ENCODE results near the gene CABP1.

The CABP1 gene

GRCh38 chr12:120662879-120663278, 22.5 kb downstream of the CABP1 start:
- TF ChIP-seq EZH2phosphoT487 (IDR thresholded peaks at IDR 0.05; ENCODE audit: borderline replicate concordance) (no peak), CTCF (conservative IDR thresholded peaks at IDR 0.05; ENCODE audit: low read length) (no peak)
- Histone ChIP-seq H2AFZ (ENCODE audit: low read length) (no peak overlapping the region), H3K27me3 (ENCODE audit: insufficient read depth, low read length, poor library complexity, severe bottlenecking) (no peaks in the 10 kb centered on the region)

GRCh38 chr12:120663741-120664140, 23.3 kb downstream of the CABP1 start:
- TF ChIP-seq CTCF (conservative IDR thresholded peaks at IDR 0.05; ENCODE audit: low read length) (no peak), EZH2phosphoT487 (IDR thresholded peaks at IDR 0.05; ENCODE audit: borderline replicate concordance) (no peak)
- no peak overlapping the region for H2AFZ ChIP-seq (ENCODE audit: low read length)
- H3K9ac ChIP-seq (ENCODE audit: low read depth, low read length, poor library complexity, severe bottlenecking) = no peak overlapping the region
- no peak overlapping the region for H3K4me3 ChIP-seq (ENCODE audit: low read length, poor library complexity, severe bottlenecking)
- no peaks in the 10 kb centered on the region for H3K36me3 ChIP-seq (ENCODE audit: insufficient read depth, low read length)
- H3K4me1 ChIP-seq (ENCODE audit: insufficient read depth, low read length, poor library complexity, severe bottlenecking) = no peaks in the 10 kb centered on the region
- no peaks in the 10 kb centered on the region for H4K20me1 ChIP-seq (ENCODE audit: insufficient read depth, low read length, poor library complexity, severe bottlenecking)
- no peaks in the 10 kb centered on the region for H3F3A ChIP-seq (ENCODE audit: low read depth)
- no peak overlapping the region for H3K4me2 ChIP-seq (ENCODE audit: low read depth, low read length, poor library complexity, severe bottlenecking)
- H3K79me2 ChIP-seq (ENCODE audit: insufficient read depth, low read length) = no peaks in the 10 kb centered on the region
- no peaks in the 10 kb centered on the region for H3K9me3 ChIP-seq (ENCODE audit: insufficient read depth, low read depth, low read length)
- H3K27me3 ChIP-seq (ENCODE audit: insufficient read depth, low read length, poor library complexity, severe bottlenecking) = no peaks in the 10 kb centered on the region
- H3K9me2 ChIP-seq (replicated peaks; ENCODE audit: low read depth, low read length) = no peaks in the 10 kb centered on the region

More at GRCh38 chr12:120662879-120663278, 22.5 kb downstream of the CABP1 start:
- no peak overlapping the region for H3K9ac ChIP-seq (ENCODE audit: low read depth, low read length, poor library complexity, severe bottlenecking)
- no peaks in the 10 kb centered on the region for H3F3A ChIP-seq (ENCODE audit: low read depth)
- no peaks in the 10 kb centered on the region for H3K4me1 ChIP-seq (ENCODE audit: insufficient read depth, low read length, poor library complexity, severe bottlenecking)
- no peak overlapping the region for H3K4me3 ChIP-seq (ENCODE audit: low read length, poor library complexity, severe bottlenecking)
- H4K20me1 ChIP-seq (ENCODE audit: insufficient read depth, low read length, poor library complexity, severe bottlenecking) = no peaks in the 10 kb centered on the region
- H3K9me3 ChIP-seq (ENCODE audit: insufficient read depth, low read depth, low read length) = no peaks in the 10 kb centered on the region
- H3K36me3 ChIP-seq (ENCODE audit: insufficient read depth, low read length) = no peaks in the 10 kb centered on the region
- no peaks in the 10 kb centered on the region for H3K9me2 ChIP-seq (replicated peaks; ENCODE audit: low read depth, low read length)
- no peak overlapping the region for H3K4me2 ChIP-seq (ENCODE audit: low read depth, low read length, poor library complexity, severe bottlenecking)
- H3K79me2 ChIP-seq (ENCODE audit: insufficient read depth, low read length) = no peaks in the 10 kb centered on the region

- H2AFZ ChIP-seq (ENCODE audit: low read length) = no peak overlapping the region
- no peaks in the 10 kb centered on the region for H3K9me3 ChIP-seq (ENCODE audit: insufficient read depth, low read depth, low read length)
- TF ChIP-seq EZH2phosphoT487 (IDR thresholded peaks at IDR 0.05; ENCODE audit: borderline replicate concordance) (no peak), CTCF (conservative IDR thresholded peaks at IDR 0.05; ENCODE audit: low read length) (no peak)
- no peaks in the 10 kb centered on the region for H3K79me2 ChIP-seq (ENCODE audit: insufficient read depth, low read length)
- H3K9me2 ChIP-seq (replicated peaks; ENCODE audit: low read depth, low read length) = no peaks in the 10 kb centered on the region
- H3K9ac ChIP-seq (ENCODE audit: low read depth, low read length, poor library complexity, severe bottlenecking) = no peak overlapping the region
- H3F3A ChIP-seq (ENCODE audit: low read depth) = no peaks in the 10 kb centered on the region
- no peak overlapping the region for H3K4me2 ChIP-seq (ENCODE audit: low read depth, low read length, poor library complexity, severe bottlenecking)
- H4K20me1 ChIP-seq (ENCODE audit: insufficient read depth, low read length, poor library complexity, severe bottlenecking) = no peaks in the 10 kb centered on the region
- H3K4me3 ChIP-seq (ENCODE audit: low read length, poor library complexity, severe bottlenecking) = no peak overlapping the region
- peaks cover 15% of the 10 kb centered on the region for H3K4me1 ChIP-seq (ENCODE audit: insufficient read depth, low read length, poor library complexity, severe bottlenecking)
- H3K27me3 ChIP-seq (ENCODE audit: insufficient read depth, low read length, poor library complexity, severe bottlenecking) = no peaks in the 10 kb centered on the region
- H3K36me3 ChIP-seq (ENCODE audit: insufficient read depth, low read length) = no peaks in the 10 kb centered on the region
Measured at GRCh38 chr12:120666571-120667390, 26.4 kb downstream of the CABP1 start.
